ENCODE measurements around the gene OSTF1. TPM values are rescaled to one million over a fixed set of nuclear protein-coding genes. Genes with fewer than 3 reads are reported as not detected.

The OSTF1 gene
- total RNA-seq, 4 donors from 2014 or later, result 37.9 to 69.4 (median 42.4) TPM

DNA sequence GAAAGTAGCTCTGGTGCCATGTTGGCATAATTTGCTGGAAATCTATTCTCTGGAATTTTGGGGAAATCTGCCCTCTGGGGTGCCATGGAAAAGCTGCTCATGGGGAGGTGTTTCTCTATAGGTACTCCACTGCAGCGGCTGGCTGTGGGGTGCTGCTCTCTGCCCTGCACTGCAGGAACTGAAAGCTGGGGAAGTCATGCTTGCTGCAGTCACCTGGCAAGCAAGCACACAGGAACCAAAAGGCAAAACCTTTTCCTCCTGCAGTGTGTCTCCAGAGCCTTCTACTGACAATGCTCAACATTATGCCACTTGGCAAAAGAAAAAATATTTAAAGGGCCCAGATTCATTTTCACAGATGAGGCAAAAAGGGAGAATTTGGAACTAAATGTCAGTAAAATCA lies 34.4 kb upstream of the OSTF1 start:
- TF ChIP-seq, protein P1, sequence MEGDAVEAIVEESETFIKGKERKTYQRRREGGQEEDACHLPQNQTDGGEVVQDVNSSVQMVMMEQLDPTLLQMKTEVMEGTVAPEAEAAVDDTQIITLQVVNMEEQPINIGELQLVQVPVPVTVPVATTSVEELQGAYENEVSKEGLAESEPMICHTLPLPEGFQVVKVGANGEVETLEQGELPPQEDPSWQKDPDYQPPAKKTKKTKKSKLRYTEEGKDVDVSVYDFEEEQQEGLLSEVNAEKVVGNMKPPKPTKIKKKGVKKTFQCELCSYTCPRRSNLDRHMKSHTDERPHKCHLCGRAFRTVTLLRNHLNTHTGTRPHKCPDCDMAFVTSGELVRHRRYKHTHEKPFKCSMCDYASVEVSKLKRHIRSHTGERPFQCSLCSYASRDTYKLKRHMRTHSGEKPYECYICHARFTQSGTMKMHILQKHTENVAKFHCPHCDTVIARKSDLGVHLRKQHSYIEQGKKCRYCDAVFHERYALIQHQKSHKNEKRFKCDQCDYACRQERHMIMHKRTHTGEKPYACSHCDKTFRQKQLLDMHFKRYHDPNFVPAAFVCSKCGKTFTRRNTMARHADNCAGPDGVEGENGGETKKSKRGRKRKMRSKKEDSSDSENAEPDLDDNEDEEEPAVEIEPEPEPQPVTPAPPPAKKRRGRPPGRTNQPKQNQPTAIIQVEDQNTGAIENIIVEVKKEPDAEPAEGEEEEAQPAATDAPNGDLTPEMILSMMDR (IDR thresholded peaks at IDR 0.05; ENCODE audit: low read depth), result no peak

DNA sequence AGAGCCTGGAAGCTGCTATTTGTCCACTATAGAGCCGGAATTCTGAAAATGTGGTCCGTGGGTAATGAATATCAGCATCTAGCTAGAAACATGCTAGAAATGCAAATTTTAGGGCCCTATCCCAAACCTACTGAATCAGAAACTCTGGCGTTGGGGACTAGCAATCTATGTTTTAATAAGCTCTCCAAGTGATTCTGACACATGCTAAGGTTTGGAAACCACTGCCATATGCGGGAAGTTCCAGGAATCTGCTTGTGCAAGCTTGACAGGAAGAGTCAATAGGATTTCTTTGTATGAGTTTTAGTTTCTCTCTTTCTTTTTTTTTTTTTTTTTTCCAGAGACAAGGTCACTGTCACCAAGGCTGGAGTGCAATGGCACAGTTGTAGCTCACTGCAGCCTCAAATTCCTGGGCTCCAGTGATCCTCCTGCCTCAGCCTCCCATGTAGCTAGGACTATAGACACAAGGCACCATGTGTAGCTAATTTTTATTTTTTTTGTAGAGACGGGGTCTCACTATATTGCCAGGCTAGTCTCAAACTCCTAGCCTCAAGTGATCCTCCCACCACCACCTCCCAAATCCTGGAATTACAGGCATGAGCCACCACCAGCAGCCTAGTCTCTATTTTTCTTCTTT lies 33.8 kb upstream of the OSTF1 start:
- TF ChIP-seq, protein P1 (IDR thresholded peaks at IDR 0.05; ENCODE audit: low read depth), result no peak

DNA sequence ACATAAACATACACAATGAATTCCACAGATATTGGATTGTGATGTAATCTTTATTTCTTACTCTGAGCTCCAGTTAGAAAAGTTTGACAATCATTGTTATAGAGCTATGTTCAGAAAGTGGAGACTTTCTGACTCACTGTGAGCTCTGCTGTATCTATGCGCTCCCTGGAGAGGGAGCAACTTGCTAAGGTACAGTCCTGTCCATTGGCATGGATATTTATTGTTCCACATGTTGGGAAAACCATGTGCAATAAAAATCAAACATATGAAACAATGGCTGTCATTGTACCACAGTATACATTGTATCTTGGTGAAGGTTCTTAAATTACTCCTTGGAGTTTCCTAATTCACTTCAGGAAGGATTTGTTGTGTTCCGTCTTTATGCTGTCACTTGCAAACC lies 27.1 kb upstream of the OSTF1 start:
- TF ChIP-seq, protein P1 (IDR thresholded peaks at IDR 0.05; ENCODE audit: low read depth), result no peak

DNA sequence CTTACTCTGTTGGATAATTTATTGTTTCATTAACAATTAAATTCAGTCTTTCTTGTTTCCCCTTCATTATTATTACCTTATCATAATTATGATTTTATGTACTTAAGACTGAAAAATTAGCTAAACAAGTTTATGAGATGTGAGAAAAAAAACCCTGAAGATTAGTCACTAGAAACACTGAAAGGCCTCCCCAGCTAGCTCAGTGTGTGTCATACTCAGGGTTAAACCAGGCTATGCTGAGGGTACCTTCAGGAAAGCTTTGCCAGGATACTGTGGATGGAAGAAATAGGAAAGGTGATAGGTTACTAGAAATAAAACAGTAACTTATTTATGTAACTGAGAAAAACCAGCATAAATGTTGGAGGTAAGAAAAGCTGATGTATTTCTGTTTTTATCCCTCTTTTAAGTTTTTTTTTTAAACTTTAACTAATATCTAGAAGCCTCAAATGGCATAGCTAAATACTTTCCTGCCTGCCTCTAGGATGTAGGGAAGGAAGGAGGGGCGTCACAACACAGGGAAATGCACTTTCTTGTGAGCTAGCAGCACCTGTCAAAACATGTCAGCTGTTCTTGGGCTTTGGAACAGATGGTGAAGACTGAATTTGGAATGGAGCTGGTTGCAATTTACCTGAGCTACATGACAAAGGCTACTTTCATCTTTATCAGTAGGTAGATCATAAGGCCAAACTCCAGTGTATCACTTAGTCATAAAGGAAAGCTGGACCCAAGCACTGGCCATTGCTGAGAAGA lies 24.6 kb upstream of the OSTF1 start:
- TF ChIP-seq, protein P1 (IDR thresholded peaks at IDR 0.05; ENCODE audit: low read depth), result no peak

DNA sequence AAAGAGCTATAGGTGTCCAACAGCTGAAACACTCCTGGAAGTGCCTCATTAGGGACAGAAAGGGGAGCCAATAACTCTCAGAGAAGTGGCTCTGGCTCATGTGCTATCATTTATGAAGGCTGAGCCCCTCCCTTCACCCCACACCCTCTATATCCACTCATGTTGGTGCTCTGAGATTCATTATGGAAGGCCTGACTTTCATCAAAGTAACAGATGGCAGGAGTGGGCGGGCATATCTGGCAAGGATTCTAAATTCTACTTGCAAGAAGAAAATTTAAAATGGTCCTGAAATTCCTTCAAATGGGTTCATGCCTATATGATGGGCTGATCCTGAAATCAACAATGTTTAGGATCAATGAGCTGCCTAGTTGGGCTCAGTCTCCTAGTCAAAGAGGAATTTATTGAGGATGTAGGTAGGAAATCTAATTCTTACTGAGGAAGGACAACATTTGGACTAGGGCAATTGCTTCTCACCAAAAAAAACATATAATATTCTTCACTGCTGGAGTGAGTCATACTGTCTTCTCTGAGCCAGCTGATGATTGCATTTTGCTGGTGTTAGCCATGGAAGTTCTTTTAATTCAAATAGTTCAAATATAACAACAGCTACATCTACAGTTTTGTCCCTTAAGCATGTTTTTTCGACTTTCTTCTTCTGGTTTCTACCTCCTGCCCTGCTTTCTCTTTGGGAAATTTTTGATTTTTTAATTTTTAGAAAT lies 23.8 kb upstream of the OSTF1 start:
- TF ChIP-seq, protein P1 (IDR thresholded peaks at IDR 0.05; ENCODE audit: low read depth), result no peak

DNA sequence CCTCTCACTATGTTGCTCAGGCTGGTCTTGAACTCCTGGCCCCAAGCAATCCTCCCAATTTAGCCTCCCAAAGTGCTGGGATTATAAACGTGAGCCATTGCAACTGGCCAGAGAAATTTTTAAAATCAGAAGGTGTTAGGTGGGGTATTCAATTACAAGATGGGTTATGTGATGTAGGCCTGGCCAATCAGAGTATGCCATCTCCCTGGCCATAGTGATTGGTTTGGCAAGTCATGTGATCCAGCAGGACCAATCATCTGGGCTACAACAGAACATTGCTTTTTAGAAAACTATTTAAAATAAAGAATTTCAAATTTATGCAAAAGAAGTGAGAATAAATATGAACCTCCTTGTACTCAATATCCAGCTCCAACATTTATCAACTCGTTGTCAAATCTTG lies 22.8 kb upstream of the OSTF1 start:
- TF ChIP-seq, protein P1 (IDR thresholded peaks at IDR 0.05; ENCODE audit: low read depth), result no peak

DNA sequence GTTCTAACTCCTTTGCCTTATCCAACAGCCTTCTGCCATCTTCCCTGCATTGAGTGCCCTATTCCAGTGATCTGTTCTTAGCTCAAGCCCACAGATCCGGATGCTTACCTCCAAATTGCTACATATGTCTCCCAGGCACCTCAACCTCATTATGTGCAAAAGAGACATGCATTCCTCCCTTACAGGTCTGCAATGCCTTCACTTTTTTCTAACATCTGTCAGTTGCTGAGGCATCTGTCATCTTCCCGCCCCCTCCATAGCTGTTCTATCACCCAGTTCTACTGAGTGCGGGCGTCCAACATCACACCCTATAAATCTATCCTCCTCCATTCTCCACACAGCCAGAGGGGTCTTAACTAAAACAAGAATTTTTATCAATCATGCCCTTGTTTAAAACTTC lies 20.4 kb upstream of the OSTF1 start:
- TF ChIP-seq, protein P1 (IDR thresholded peaks at IDR 0.05; ENCODE audit: low read depth), result no peak

All from subcutaneous adipose tissue (tissue), 4 donors.